Gastroesophageal sphincter (tissue), 4 donors: ENCODE data around the gene EFHC2. TPM values are rescaled to one million over a fixed set of nuclear protein-coding genes. Genes with fewer than 3 reads are reported as not detected.

Experiments
- ATAC-seq: fragments of 150-250 bp; one replicate; pipeline ENCODE4 v1.9.1; 2016; ENCODE audit warnings: mild to moderate bottlenecking, moderate library complexity
- H3K27ac ChIP-seq, 4 donors: fragments of 200-600 bp; sonication (generic) in 3 of 4; 1 replicate in 3 of 4; 2 replicates in 1 of 4; pipeline ENCODE4 v1.5.1; 2016 to 2019
- H3K27me3 ChIP-seq: fragments of 200-600 bp; sonication (generic); one replicate; pipeline ENCODE4 v1.5.1; 2019
- H3K36me3 ChIP-seq, 2 donors: fragments of 200-600 bp; sonication (generic); one replicate each; pipeline ENCODE4 v1.5.1; 2019; ENCODE audit warnings: control low read depth in 1 of 2
- H3K4me1 ChIP-seq, 3 donors: fragments of 200-600 bp; sonication (generic); 1 replicate in 2 of 3; 2 replicates in 1 of 3; pipeline ENCODE4 v1.5.1; 2016 to 2019; ENCODE audit warnings: control low read depth in 2 of 3
- H3K4me3 ChIP-seq, 2 donors: fragments of 200-600 bp; sonication (generic); one replicate each; pipeline ENCODE4 v1.5.1; 2019; ENCODE audit warnings: mild to moderate bottlenecking in 1 of 2, moderate library complexity in 1 of 2
- H3K9me3 ChIP-seq, 3 donors: fragments of 200-600 bp; sonication (generic); one replicate each; pipeline ENCODE4 v1.5.1; 2017 to 2019; ENCODE audit warnings: control low read depth in 2 of 3
- EP300 ChIP-seq: sonication (generic); formaldehyde crosslinking; IDR thresholded peaks from one replicate; pipeline ENCODE4 v1.6.1; 2017; ENCODE audit warnings: antibody characterized with exemption, mild to moderate bottlenecking
- POLR2A ChIP-seq, 2 donors: fragments of 450-650 bp; IDR thresholded peaks; one replicate each; pipeline ENCODE4 v1.6.1; 2017; ENCODE audit warnings: antibody characterized with exemption in 2 of 2, mild to moderate bottlenecking in 2 of 2, moderate library complexity in 1 of 2
- POLR2AphosphoS5 ChIP-seq: sonication (generic); formaldehyde crosslinking; IDR thresholded peaks from one replicate; pipeline ENCODE4 v1.6.1; 2017; ENCODE audit warnings: antibody characterized with exemption
- WGBS, 2 donors: methylation state at CpG; one replicate each; pipeline ENCODE4 v1.1.5; 2018; ENCODE audit warnings: low coverage in 1 of 2; 5-methylcytosine and 5-hydroxymethylcytosine counted together
- total RNA-seq, 4 donors: library from RNA; depleted of rRNA; stranded (reverse); fragments of >200 nt; gene quantifications; one replicate each; pipeline ENCODE4 v1.1.0, GENCODE V29; 2016
- TF ChIP-seq, protein P1 (sequence below), 4 experiments: fragments of 200-600 bp in 2 of 4; fragments of 450-650 bp in 2 of 4; sonication (generic) in 1 of 4; IDR thresholded peaks; one replicate each; pipeline ENCODE4 v1.5.1; 2017 to 2019; ENCODE audit warnings: antibody characterized with exemption in 4 of 4, mild to moderate bottlenecking in 2 of 4, moderate library complexity in 2 of 4

Gene EFHC2
- total RNA-seq, 4 donors from 2014 or later, result 2.7 to 15.9 (median 8.7) TPM

DNA sequence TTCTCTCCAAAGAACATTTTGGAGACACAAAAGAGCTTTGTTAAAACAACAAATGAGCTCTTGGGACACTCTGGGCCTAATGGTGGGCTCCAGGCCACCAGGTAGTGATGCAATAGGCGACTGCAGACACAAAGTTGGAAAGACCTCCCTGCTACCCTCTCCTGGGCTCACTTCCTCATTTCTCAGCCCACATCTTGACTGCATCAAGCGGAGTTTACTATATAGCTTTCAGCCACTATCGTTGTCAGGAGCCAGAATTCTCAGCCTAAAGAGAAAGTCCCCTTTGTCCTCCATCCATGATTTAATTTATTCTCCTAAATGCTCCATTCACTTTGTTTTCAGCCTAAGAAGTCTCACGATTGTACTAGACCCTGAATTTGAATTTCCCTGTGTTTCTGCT lies 114.9 kb downstream of the EFHC2 start:
- 62 to 69% methylated on average over 4 of the region's 4 CpGs for WGBS, 2 donors

DNA sequence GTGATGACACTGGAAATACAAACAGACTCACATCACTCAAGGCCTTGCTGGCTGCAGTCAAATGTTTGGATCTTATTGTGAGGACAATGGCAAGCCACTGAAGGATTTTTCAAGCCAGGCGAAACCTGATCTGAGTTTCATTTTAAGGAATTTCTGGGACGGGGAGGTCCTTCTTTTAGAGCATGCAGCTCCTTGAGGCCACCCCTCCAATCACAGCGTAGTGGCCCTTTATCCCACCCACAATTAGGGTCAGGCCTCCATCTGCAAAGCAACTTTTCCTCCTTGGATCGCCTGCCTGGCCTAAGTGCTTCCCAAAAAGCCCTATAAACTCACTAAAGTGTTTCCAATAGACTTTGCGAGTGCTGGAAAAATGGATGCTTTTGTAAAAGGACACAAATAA lies 115.5 kb downstream of the EFHC2 start:
- TF ChIP-seq, protein P1, sequence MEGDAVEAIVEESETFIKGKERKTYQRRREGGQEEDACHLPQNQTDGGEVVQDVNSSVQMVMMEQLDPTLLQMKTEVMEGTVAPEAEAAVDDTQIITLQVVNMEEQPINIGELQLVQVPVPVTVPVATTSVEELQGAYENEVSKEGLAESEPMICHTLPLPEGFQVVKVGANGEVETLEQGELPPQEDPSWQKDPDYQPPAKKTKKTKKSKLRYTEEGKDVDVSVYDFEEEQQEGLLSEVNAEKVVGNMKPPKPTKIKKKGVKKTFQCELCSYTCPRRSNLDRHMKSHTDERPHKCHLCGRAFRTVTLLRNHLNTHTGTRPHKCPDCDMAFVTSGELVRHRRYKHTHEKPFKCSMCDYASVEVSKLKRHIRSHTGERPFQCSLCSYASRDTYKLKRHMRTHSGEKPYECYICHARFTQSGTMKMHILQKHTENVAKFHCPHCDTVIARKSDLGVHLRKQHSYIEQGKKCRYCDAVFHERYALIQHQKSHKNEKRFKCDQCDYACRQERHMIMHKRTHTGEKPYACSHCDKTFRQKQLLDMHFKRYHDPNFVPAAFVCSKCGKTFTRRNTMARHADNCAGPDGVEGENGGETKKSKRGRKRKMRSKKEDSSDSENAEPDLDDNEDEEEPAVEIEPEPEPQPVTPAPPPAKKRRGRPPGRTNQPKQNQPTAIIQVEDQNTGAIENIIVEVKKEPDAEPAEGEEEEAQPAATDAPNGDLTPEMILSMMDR (IDR thresholded peaks at IDR 0.05), result no peak
- no peak for TF ChIP-seq POLR2AphosphoS5
- no peak for TF ChIP-seq POLR2A (IDR thresholded peaks at IDR 0.05)
- no peak for TF ChIP-seq EP300
- no peak overlapping the region for H3K4me3 ChIP-seq
- no peak for ATAC-seq
- H3K27ac ChIP-seq, result no peak overlapping the region
- 70 to 73% methylated on average over 2 to 5 of the region's 5 CpGs for WGBS, 2 donors
- H3K4me1 ChIP-seq, result no peaks in the 10 kb centered on the region
- no peaks in the 10 kb centered on the region for H3K36me3 ChIP-seq
- H3K9me3 ChIP-seq, result no peaks in the 10 kb centered on the region
- no peaks in the 10 kb centered on the region for H3K27me3 ChIP-seq

More for the DNA sequence above, 114.9 kb downstream of the EFHC2 start:
- H3K9me3 ChIP-seq, result no peaks in the 10 kb centered on the region
- H3K36me3 ChIP-seq, result no peaks in the 10 kb centered on the region
- TF ChIP-seq, protein P1 (IDR thresholded peaks at IDR 0.05), result no peak
- TF ChIP-seq POLR2AphosphoS5 (no peak), EP300 (no peak), POLR2A (IDR thresholded peaks at IDR 0.05) (no peak)
- no peak overlapping the region for H3K27ac ChIP-seq
- ATAC-seq, result no peak
- H3K4me3 ChIP-seq, result no peak overlapping the region
- no peaks in the 10 kb centered on the region for H3K4me1 ChIP-seq
- no peaks in the 10 kb centered on the region for H3K27me3 ChIP-seq

DNA sequence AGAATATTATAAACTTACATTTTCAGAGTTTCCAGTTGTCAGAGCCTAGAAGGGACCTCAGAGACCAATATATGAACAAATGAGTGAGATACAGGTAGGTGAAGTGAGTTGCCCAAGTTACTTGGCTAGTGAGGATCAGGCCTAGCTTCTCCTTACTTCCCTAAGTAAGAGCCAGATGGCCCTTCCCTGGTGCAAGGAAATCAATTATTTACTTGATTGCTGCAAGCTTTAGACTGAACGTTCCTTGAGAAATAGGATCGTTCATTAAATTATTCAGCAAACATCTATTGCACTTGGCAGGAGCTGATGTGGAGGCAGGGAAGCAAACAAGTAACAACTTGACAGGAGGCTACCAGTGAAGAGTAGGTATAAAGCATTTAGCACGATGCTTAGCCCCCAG lies 117.8 kb downstream of the EFHC2 start:
- 59 to 83% methylated on average over 1 to 2 of the region's 3 CpGs for WGBS, 2 donors
- H3K36me3 ChIP-seq, result no peaks in the 10 kb centered on the region
- TF ChIP-seq EP300 (no peak), POLR2AphosphoS5 (no peak), POLR2A (IDR thresholded peaks at IDR 0.05) (no peak)
- TF ChIP-seq, protein P1 (IDR thresholded peaks at IDR 0.05), result no peak
- no peaks in the 10 kb centered on the region for H3K4me1 ChIP-seq
- H3K9me3 ChIP-seq, result no peaks in the 10 kb centered on the region
- H3K27ac ChIP-seq, result no peak overlapping the region
- H3K4me3 ChIP-seq, result no peak overlapping the region
- H3K27me3 ChIP-seq, result no peaks in the 10 kb centered on the region
- ATAC-seq, result no peak

DNA sequence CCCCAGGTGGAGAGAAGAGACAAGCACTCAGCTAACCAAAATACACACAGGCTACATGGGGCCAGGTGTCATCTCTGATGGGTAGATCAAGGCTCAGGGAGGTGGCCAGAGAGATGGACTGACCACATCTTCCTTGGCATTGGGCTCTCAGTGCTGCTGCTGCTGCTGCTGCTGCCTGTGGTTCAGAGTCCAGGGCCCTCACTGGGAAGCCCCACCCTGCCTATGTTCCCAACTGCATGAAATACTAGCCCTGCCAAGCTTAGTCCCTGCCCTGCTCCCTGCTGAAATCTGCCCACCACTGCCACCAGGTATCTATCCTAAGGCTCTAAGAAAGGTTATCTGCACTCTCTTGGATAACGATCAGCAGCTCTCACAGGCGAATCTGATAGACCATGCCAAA lies 118.7 kb downstream of the EFHC2 start:
- WGBS, 2 donors, result no CpG with 5 or more reads among the region's 2 CpGs
- no peaks in the 10 kb centered on the region for H3K36me3 ChIP-seq
- no peaks in the 10 kb centered on the region for H3K27me3 ChIP-seq
- no peak for ATAC-seq
- H3K9me3 ChIP-seq, result no peaks in the 10 kb centered on the region
- H3K4me3 ChIP-seq, result no peak overlapping the region
- TF ChIP-seq, protein P1 (IDR thresholded peaks at IDR 0.05), result no peak
- no peak for TF ChIP-seq EP300
- no peak for TF ChIP-seq POLR2A (IDR thresholded peaks at IDR 0.05)
- no peak for TF ChIP-seq POLR2AphosphoS5
- H3K4me1 ChIP-seq, result no peaks in the 10 kb centered on the region
- H3K27ac ChIP-seq, result no peak overlapping the region

DNA sequence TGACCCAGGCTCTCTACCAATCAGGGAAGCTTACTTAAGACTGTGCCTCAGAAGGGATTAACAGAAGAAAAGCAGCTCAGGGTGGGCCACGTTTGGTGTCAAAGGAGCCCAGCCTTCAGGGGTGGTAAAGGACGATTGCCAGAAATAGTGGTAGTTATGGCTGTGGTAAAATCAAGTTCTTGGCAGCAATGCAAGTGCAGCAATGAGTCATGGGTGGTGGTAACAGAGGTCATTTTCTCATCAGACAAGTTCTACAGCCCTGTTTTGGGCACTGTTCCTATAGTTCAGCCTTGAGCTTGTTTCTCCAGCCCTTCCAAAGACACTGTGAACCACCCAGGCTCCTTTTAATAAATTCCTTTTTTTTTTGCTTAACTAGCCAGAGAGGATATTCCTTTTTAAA lies 120.3 kb downstream of the EFHC2 start:
- H3K27me3 ChIP-seq, result no peaks in the 10 kb centered on the region
- no peak overlapping the region for H3K27ac ChIP-seq
- WGBS, 2 donors, result 15 to 40% methylated on average over 1 to 2 of the region's 2 CpGs
- H3K36me3 ChIP-seq, result no peaks in the 10 kb centered on the region
- no peak overlapping the region for H3K4me3 ChIP-seq
- TF ChIP-seq POLR2AphosphoS5 (no peak), POLR2A (IDR thresholded peaks at IDR 0.05) (no peak), EP300 (no peak)
- TF ChIP-seq, protein P1 (IDR thresholded peaks at IDR 0.05), result no peak
- no peak for ATAC-seq
- no peaks in the 10 kb centered on the region for H3K4me1 ChIP-seq
- no peaks in the 10 kb centered on the region for H3K9me3 ChIP-seq
